OCI-LY1 (cell line): ENCODE results near the gene RALGPS1.

Source experiments
- EZH2 ChIP-seq: fragments of 200-600 bp; sonication (generic), shearing (Covaris generic); IDR thresholded peaks from 2 replicates; pipeline ENCODE4 v1.8.0; 2017; ENCODE audit warnings: borderline replicate concordance, mixed run types, mild to moderate bottlenecking, antibody characterized with exemption, low read length, moderate library complexity, mixed read lengths
- TF ChIP-seq, protein P1 (sequence below): fragments of 200-600 bp; sonication (generic), shearing (Covaris generic); IDR thresholded peaks from 2 replicates; pipeline ENCODE4 v1.5.1; 2017; ENCODE audit warnings: mild to moderate bottlenecking, antibody characterized with exemption, low read length, moderate library complexity, mixed read lengths

DNA sequence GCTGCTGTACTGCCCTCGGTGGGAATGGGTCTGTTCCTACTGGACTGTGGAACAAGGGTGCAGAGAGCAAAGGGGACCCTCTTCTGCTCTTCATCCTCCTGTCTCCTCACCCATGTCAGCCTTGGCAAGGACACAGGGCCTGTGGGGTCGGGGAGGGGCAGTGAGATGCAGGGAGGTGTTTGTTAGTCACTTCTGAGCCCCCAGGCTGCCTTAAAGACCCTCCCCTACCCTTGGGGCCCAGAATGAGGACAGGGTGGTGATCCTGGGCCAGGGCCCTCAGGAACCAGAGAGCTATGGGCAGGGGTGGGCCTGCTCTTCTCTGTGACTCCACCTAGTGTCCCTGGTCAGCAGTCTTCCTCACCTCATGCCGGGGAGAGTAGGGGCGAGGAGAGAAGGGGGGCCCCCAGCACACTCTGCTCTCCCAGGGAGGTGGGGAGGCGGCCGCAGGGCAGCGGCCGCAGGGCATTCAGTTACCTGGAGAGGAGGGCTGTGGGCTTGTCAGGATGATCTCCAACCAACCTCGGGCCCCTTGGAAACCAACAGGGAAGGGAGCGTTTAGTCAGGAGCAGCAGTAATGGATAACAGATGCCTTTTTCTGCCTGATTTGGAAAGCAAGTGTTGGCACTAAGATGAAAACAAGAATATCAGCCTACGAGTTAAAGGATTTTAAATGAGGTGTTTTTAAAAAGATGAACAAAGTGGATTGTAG lies 288.0 kb downstream of the RALGPS1 start:
- TF ChIP-seq, protein P1, sequence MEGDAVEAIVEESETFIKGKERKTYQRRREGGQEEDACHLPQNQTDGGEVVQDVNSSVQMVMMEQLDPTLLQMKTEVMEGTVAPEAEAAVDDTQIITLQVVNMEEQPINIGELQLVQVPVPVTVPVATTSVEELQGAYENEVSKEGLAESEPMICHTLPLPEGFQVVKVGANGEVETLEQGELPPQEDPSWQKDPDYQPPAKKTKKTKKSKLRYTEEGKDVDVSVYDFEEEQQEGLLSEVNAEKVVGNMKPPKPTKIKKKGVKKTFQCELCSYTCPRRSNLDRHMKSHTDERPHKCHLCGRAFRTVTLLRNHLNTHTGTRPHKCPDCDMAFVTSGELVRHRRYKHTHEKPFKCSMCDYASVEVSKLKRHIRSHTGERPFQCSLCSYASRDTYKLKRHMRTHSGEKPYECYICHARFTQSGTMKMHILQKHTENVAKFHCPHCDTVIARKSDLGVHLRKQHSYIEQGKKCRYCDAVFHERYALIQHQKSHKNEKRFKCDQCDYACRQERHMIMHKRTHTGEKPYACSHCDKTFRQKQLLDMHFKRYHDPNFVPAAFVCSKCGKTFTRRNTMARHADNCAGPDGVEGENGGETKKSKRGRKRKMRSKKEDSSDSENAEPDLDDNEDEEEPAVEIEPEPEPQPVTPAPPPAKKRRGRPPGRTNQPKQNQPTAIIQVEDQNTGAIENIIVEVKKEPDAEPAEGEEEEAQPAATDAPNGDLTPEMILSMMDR, result no peak
- no peak for TF ChIP-seq EZH2
